ENCODE results near the gene COMMD2.
A peak's percentile ranks its signal among the peaks of the same experiment; 100 is the strongest.

COMMD2 gene

GRCh38 chr3:149752051-149752787 lies at the start of gene COMMD2:
Gene COMMD2 (minus strand): TSS chr3:149752489. CDS start chr3:149752444, 45 bp downstream.
- DNase-seq (ENCODE audit: low read depth) = peak; percentile 62

GRCh38 chr3:149801639-149802038 lies 49.4 kb upstream of the COMMD2 start:
- DNase-seq (ENCODE audit: low read depth) = no peak

GRCh38 chr3:149801195-149801594 lies 48.9 kb upstream of the COMMD2 start:
- no peak for DNase-seq (ENCODE audit: low read depth)

- DNase-seq (ENCODE audit: low read depth) = no peak
These were observed 48.4 kb upstream of the COMMD2 start for GRCh38 chr3:149800693-149801092.

GRCh38 chr3:149796026-149796425 lies 43.7 kb upstream of the COMMD2 start:
- no peak for DNase-seq (ENCODE audit: low read depth)

- no peak for DNase-seq (ENCODE audit: low read depth)
These were observed 40.4 kb upstream of the COMMD2 start, which contains the start of gene ANKUB1 for GRCh38 chr3:149792452-149793270. Gene ANKUB1 (minus strand): TSS chr3:149792554. CDS start chr3:149792366, 188 bp downstream.

GRCh38 chr3:149790698-149791097 lies 38.4 kb upstream of the COMMD2 start:
- no peak for DNase-seq (ENCODE audit: low read depth)

GRCh38 chr3:149790268-149790667 lies 38.0 kb upstream of the COMMD2 start:
- no peak for DNase-seq (ENCODE audit: low read depth)

- DNase-seq (ENCODE audit: low read depth) = no peak
These were observed 31.9 kb upstream of the COMMD2 start for GRCh38 chr3:149784064-149784704.

GRCh38 chr3:149783576-149783975 lies 31.3 kb upstream of the COMMD2 start:
- no peak for DNase-seq (ENCODE audit: low read depth)

GRCh38 chr3:149781741-149782140 lies 29.5 kb upstream of the COMMD2 start:
- no peak for DNase-seq (ENCODE audit: low read depth)

- DNase-seq (ENCODE audit: low read depth) = no peak
These were observed 28.9 kb upstream of the COMMD2 start for GRCh38 chr3:149781211-149781610.

GRCh38 chr3:149777414-149778214 lies 25.3 kb upstream of the COMMD2 start:
- no peak for DNase-seq (ENCODE audit: low read depth)

GRCh38 chr3:149776170-149776569 lies 23.9 kb upstream of the COMMD2 start:
- no peak for DNase-seq (ENCODE audit: low read depth)

GRCh38 chr3:149772861-149773260 lies 20.6 kb upstream of the COMMD2 start:
- DNase-seq (ENCODE audit: low read depth) = no peak

GRCh38 chr3:149771652-149772271 lies 19.5 kb upstream of the COMMD2 start:
- peak; percentile 8 for DNase-seq (ENCODE audit: low read depth)

GRCh38 chr3:149770246-149770645 lies 18.0 kb upstream of the COMMD2 start:
- DNase-seq (ENCODE audit: low read depth) = no peak

GRCh38 chr3:149768704-149769103 lies 16.4 kb upstream of the COMMD2 start:
- no peak for DNase-seq (ENCODE audit: low read depth)

GRCh38 chr3:149767720-149768119 lies 15.4 kb upstream of the COMMD2 start:
- no peak for DNase-seq (ENCODE audit: low read depth)

GRCh38 chr3:149765762-149766334 lies 13.6 kb upstream of the COMMD2 start:
- no peak for DNase-seq (ENCODE audit: low read depth)

GRCh38 chr3:149764302-149764701 lies 12.0 kb upstream of the COMMD2 start:
- DNase-seq (ENCODE audit: low read depth) = no peak
